Panc1 (cell line): ENCODE results near the gene HTR4. TPM values are rescaled to one million over a fixed set of nuclear protein-coding genes. Genes with fewer than 3 reads are reported as not detected.

Experiments used
- ATAC-seq: fragments of 200-7000 bp; cut with Tn5 transposase; 2 replicates; pipeline ENCODE4 v1.9.1; 2020; ENCODE audit warnings: mild to moderate bottlenecking, moderate library complexity
- BruUV-seq: library from RNA; stranded (reverse); fragments of 400-500 nt; replicated peaks from 2 replicates; lab custom pipeline; 2021; lab: Mats Ljungman, UMichigan
- CTCF ChIA-PET: fragments of 300-600 bp; sonication (Branson Sonifier 250); formaldehyde crosslinking; loops from one replicate; lab custom pipeline; 2022; ENCODE audit warnings: antibody characterized with exemption; lab: Charles Lee
- POLR2A ChIA-PET: fragments of 300-600 bp; sonication (Branson Sonifier 250); formaldehyde crosslinking; loops from one replicate; lab custom pipeline; 2022; ENCODE audit warnings: antibody characterized with exemption; lab: Charles Lee
- DNase-seq: peaks from one replicate; pipeline ENCODE4 v3.0.0-alpha.2; 2010; ENCODE audit warnings: low read depth, low spot score
- H3K27ac ChIP-seq: 2 replicates; pipeline ENCODE4 v1.5.1; 2011; ENCODE audit warnings: mild to moderate bottlenecking, low read length, inconsistent platforms
- H3K27me3 ChIP-seq: fragments of 200-500 bp; sonication (Bioruptor generic); 2 replicates; pipeline ENCODE4 v1.6.0; 2014; ENCODE audit warnings: low read length, inconsistent platforms; ENCODE audit not compliant: control insufficient read depth, insufficient read depth
- H3K36me3 ChIP-seq: fragments of 200-500 bp; sonication (Bioruptor generic); 2 replicates; pipeline ENCODE4 v1.5.1; 2014; ENCODE audit warnings: inconsistent platforms, mild to moderate bottlenecking, low read length, moderate library complexity; ENCODE audit not compliant: control insufficient read depth, insufficient read depth
- H3K4me1 ChIP-seq: 2 replicates; pipeline ENCODE4 v1.5.1; 2011; ENCODE audit warnings: inconsistent platforms, mild to moderate bottlenecking, low read length, moderate library complexity; ENCODE audit not compliant: control insufficient read depth, insufficient read depth
- H3K4me3 ChIP-seq, 2 experiments: 2 replicates each; pipeline ENCODE4 v1.5.1; 2011 to 2012; ENCODE audit warnings: low read depth in 2 of 2, low read length in 2 of 2, mild to moderate bottlenecking in 2 of 2, inconsistent platforms in 1 of 2, moderate library complexity in 1 of 2
- H3K9me3 ChIP-seq: fragments of 200-500 bp; sonication (Bioruptor generic); 2 replicates; pipeline ENCODE4 v1.5.1; 2014; ENCODE audit warnings: low read depth, mild to moderate bottlenecking, inconsistent platforms, low read length, moderate library complexity; ENCODE audit not compliant: control insufficient read depth, insufficient read depth
- CTCF ChIP-seq: fragments of 450-650 bp; IDR thresholded peaks from 2 replicates; pipeline ENCODE4 v1.5.1; 2017; ENCODE audit warnings: mild to moderate bottlenecking
- POLR2AphosphoS5 ChIP-seq: IDR thresholded peaks from 2 replicates; pipeline ENCODE4 v1.6.1; 2012; ENCODE audit warnings: mild to moderate bottlenecking, low read depth, low read length, moderate library complexity
- REST ChIP-seq, 2 experiments: IDR thresholded peaks; 2 replicates each; pipeline ENCODE4 v1.6.1; 2011 to 2012; ENCODE audit warnings: low read depth in 2 of 2, control low read depth in 1 of 2, low read length in 1 of 2, mild to moderate bottlenecking in 1 of 2, moderate library complexity in 1 of 2; ENCODE audit not compliant: insufficient read depth in 1 of 2
- SIN3A ChIP-seq: IDR thresholded peaks from 2 replicates; pipeline ENCODE4 v1.6.1; 2012; ENCODE audit warnings: low read depth, mild to moderate bottlenecking, low read length, moderate library complexity, borderline replicate concordance; ENCODE audit not compliant: insufficient read depth
- TCF7L2 ChIP-seq: IDR thresholded peaks from 2 replicates; pipeline ENCODE4 v1.6.1; 2011; ENCODE audit warnings: mild to moderate bottlenecking, low read depth, low read length, inconsistent platforms
- in situ Hi-C: cut with HindIII; loops from 2 replicates; pipeline ENCODE4 v1.10.0; 2016; ENCODE audit warnings: low sequenced_read_pairs, low pct_unique_long_range_greater_than_20kb
- intact Hi-C: fragments of 100-400 bp; cut with micrococcal nuclease; formaldehyde crosslinking; loops from one replicate; pipeline ENCODE4 v1.10.0; 2022; ENCODE audit not compliant: unreplicated experiment
- total RNA-seq: library from RNA; stranded (reverse); gene quantifications from one replicate; pipeline ENCODE4 v1.2.1, GENCODE V29; 2021; ENCODE audit not compliant: unreplicated experiment

The HTR4 gene
- total RNA-seq, 1 experiment from 2014 or later = not detected

GRCh38 chr5:148482697-148483462 is 171.4 kb downstream of the HTR4 start:
- Histone ChIP-seq H3K9me3 (no peaks in the 10 kb centered on the region), H3K27ac (no peak overlapping the region), H3K36me3 (no peaks in the 10 kb centered on the region), H3K27me3 (peaks cover 22% of the 10 kb centered on the region), H3K4me3 (peak overlapping the region in 1 of 2 experiments; percentile 39; a peak in 1 of 4 replicates), H3K4me1 (no peaks in the 10 kb centered on the region)
- DNase-seq (peak; percentile 61), ATAC-seq (peak; percentile 90)
- in situ Hi-C loops (no loop called here), intact Hi-C loops (no loop called here)
- ChIA-PET POLR2A (no interaction called here), CTCF (interaction anchor here (0.5 to 0.6 kb wide), 2 partner anchors 146 to 248 kb away, joined by 3 read pairs; no protein-coding TSS in a partner anchor)
- BruUV-seq = no TSS peak
- TF ChIP-seq POLR2AphosphoS5 = no peak
- TF ChIP-seq CTCF = peak; percentile 91
- no peak for TF ChIP-seq SIN3A
- no peak for TF ChIP-seq TCF7L2

GRCh38 chr5:148482196-148482595 is 172.1 kb downstream of the HTR4 start:
- no TSS peak for BruUV-seq
- H3K27me3 ChIP-seq = peaks cover 24% of the 10 kb centered on the region
- no peaks in the 10 kb centered on the region for H3K9me3 ChIP-seq
- ATAC-seq = peak; percentile 54; the same call in 1 of the 2 replicates
- TF ChIP-seq REST (IDR thresholded peaks at IDR 0.05; ENCODE audit: insufficient read depth in 1 of 2, low read depth in 2 of 2, low read length in 1 of 2) = no peak
- no peak for TF ChIP-seq TCF7L2
- TF ChIP-seq SIN3A = no peak
- no peak for DNase-seq
- no peak overlapping the region for H3K27ac ChIP-seq
- no peaks in the 10 kb centered on the region for H3K4me1 ChIP-seq
- ChIA-PET CTCF (interaction anchor here (0.5 to 0.6 kb wide), 2 partner anchors 147 to 249 kb away, joined by 3 read pairs; no protein-coding TSS in a partner anchor), POLR2A (no interaction called here)
- in situ Hi-C loops = no loop called here
- intact Hi-C loops = no loop called here
- no peak overlapping the region; a peak in 1 of 4 replicates for H3K4me3 ChIP-seq
- no peaks in the 10 kb centered on the region for H3K36me3 ChIP-seq

- DNase-seq (no peak), ATAC-seq (no peak)
- H3K27ac ChIP-seq = no peak overlapping the region
- intact Hi-C loops = no loop called here
- no peaks in the 10 kb centered on the region for H3K4me1 ChIP-seq
- peaks cover 21% of the 10 kb centered on the region for H3K27me3 ChIP-seq
- H3K9me3 ChIP-seq = no peaks in the 10 kb centered on the region
- CTCF ChIA-PET = no interaction called here
- TF ChIP-seq SIN3A (no peak), CTCF (no peak), TCF7L2 (no peak), REST (IDR thresholded peaks at IDR 0.05; ENCODE audit: insufficient read depth in 1 of 2, low read depth in 2 of 2, low read length in 1 of 2) (no peak), POLR2AphosphoS5 (no peak)
- in situ Hi-C loops = no loop called here
- no peaks in the 10 kb centered on the region for H3K36me3 ChIP-seq
- POLR2A ChIA-PET = no interaction called here
- no TSS peak for BruUV-seq
- H3K4me3 ChIP-seq = no peak overlapping the region
Observed at GRCh38 chr5:148477429-148477828, 176.9 kb downstream of the HTR4 start.
